ENCODE data around the gene U2AF2. TPM values are rescaled to one million over a fixed set of nuclear protein-coding genes. Genes with fewer than 3 reads are reported as not detected.

The U2AF2 gene
- total RNA-seq, 1 experiment from 2014 or later, result 545 TPM

DNA sequence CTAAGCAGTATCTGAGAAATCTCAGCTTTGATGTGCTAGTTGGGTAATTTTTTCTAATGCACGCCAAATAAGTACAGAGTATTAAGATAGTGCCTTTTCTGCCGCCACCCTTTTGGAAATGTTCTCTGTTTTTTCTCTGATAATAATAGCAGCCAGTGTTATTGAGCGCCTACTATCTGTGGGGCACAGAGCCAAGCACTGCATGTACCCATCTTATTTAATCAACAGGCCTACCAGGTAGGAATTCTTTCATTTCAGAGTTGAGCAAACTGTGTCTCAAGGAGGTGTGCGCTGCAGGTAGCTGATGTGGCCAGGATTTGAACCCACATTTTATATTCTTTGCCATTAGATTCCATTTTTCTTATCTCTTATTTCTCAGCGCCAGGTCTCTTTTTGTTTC lies 21.5 kb downstream of the U2AF2 start:
- DNase-seq (ENCODE audit: low read depth, low spot score), result no peak
- Histone ChIP-seq H3K36me3 (ENCODE audit: control insufficient read depth, insufficient read depth, low read length) (peaks cover 26% of the 10 kb centered on the region), H3K4me1 (ENCODE audit: control insufficient read depth, insufficient read depth, low read length) (peaks cover 59% of the 10 kb centered on the region), H3K27ac (ENCODE audit: low read length) (peak overlapping the region; percentile 96), H3K9me3 (ENCODE audit: control insufficient read depth, insufficient read depth, low read depth, low read length) (no peaks in the 10 kb centered on the region), H3K4me3 (ENCODE audit: low read depth in 2 of 2, low read length in 2 of 2) (peak overlapping the region; percentile 64 to 94), H3K27me3 (ENCODE audit: control insufficient read depth, insufficient read depth, low read length) (no peaks in the 10 kb centered on the region)
- CTCF ChIA-PET, result no interaction called here
- POLR2A ChIA-PET, result no interaction called here
- TSS peak; percentile 66 for BruUV-seq (replicated peaks)
- intact Hi-C loops (cut with micrococcal nuclease; ENCODE audit: unreplicated experiment) (no loop called here), in situ Hi-C loops (cut with HindIII; ENCODE audit: low pct_unique_long_range_greater_than_20kb, low sequenced_read_pairs) (no loop called here)
- TF ChIP-seq CTCF (IDR thresholded peaks at IDR 0.05) (no peak), REST (IDR thresholded peaks at IDR 0.05; ENCODE audit: insufficient read depth in 1 of 2, low read depth in 2 of 2, low read length in 1 of 2) (no peak), TCF7L2 (IDR thresholded peaks at IDR 0.05; ENCODE audit: low read depth, low read length) (no peak), SIN3A (IDR thresholded peaks at IDR 0.05; ENCODE audit: borderline replicate concordance, insufficient read depth, low read depth, low read length) (no peak), POLR2AphosphoS5 (IDR thresholded peaks at IDR 0.05; ENCODE audit: low read depth, low read length) (no peak)
- ATAC-seq, result no peak

DNA sequence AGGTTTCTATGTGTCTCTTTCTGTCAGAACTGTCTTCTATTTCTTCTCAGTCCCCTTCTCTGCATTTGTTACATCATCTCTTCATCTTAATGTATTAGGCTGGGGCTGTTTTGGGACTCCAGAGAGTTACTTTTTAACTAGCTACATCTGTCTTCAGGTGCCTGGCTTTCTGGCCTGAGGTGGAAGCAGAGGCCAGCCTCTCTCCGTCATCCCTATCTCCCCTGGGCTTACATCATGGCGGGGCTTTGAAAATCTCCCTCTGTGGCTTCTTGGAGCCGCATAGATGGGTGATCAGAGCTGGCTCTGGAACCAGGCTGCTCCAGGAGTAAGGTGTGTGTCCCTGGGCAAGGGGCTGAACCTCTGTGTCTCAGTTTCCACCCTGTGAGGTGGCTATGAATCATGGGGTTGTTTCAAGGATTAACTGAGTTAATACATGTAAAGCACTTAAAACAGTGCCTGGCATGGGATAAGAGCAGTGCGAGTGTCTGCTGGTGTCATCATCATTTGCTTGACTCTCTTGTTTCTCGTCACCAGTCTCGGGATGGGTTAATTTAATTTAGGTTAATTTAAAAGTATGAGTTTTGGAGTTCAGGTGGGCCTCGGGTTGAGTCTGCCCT lies 22.2 kb downstream of the U2AF2 start:
- no TSS peak for BruUV-seq (replicated peaks)
- peak overlapping the region; percentile 96 for H3K27ac ChIP-seq (ENCODE audit: low read length)

More for the DNA sequence above, 22.2 kb downstream of the U2AF2 start:
- no peaks in the 10 kb centered on the region for H3K9me3 ChIP-seq (ENCODE audit: control insufficient read depth, insufficient read depth, low read depth, low read length)
- in situ Hi-C loops (cut with HindIII; ENCODE audit: low pct_unique_long_range_greater_than_20kb, low sequenced_read_pairs) (no loop called here), intact Hi-C loops (cut with micrococcal nuclease; ENCODE audit: unreplicated experiment) (no loop called here)
- H3K4me3 ChIP-seq (ENCODE audit: low read depth in 2 of 2, low read length in 2 of 2), result peak overlapping the region; percentile 64 to 94
- DNase-seq (ENCODE audit: low read depth, low spot score) (no peak), ATAC-seq (no peak)
- ChIA-PET CTCF (no interaction called here), POLR2A (interaction anchor here (0.5 kb wide), 1 partner anchor 29 kb away, joined by 3 read pairs; no protein-coding TSS in a partner anchor)
- TF ChIP-seq TCF7L2 (IDR thresholded peaks at IDR 0.05; ENCODE audit: low read depth, low read length), result no peak
- no peak for TF ChIP-seq SIN3A (IDR thresholded peaks at IDR 0.05; ENCODE audit: borderline replicate concordance, insufficient read depth, low read depth, low read length)
- no peak for TF ChIP-seq CTCF (IDR thresholded peaks at IDR 0.05)
- peaks cover 25% of the 10 kb centered on the region for H3K36me3 ChIP-seq (ENCODE audit: control insufficient read depth, insufficient read depth, low read length)
- H3K27me3 ChIP-seq (ENCODE audit: control insufficient read depth, insufficient read depth, low read length), result no peaks in the 10 kb centered on the region
- peaks cover 53% of the 10 kb centered on the region for H3K4me1 ChIP-seq (ENCODE audit: control insufficient read depth, insufficient read depth, low read length)
